ENCODE measurements around the gene HTT. TPM values are rescaled to one million over a fixed set of nuclear protein-coding genes. Genes with fewer than 3 reads are reported as not detected.

HTT gene
- polyA plus RNA-seq, 4 donors = 32.6 to 41.7 (median 34.4) TPM

- DNase-seq (ENCODE audit: low read depth in 4 of 4, low spot score in 3 of 4) = no peak
Measured at GRCh38 chr4:3213661-3214250, 139.3 kb downstream of the HTT start.

GRCh38 chr4:3215256-3215655, 140.8 kb downstream of the HTT start:
- DNase-seq (ENCODE audit: low read depth in 4 of 4, low spot score in 3 of 4) = no peak

- no peak for DNase-seq (ENCODE audit: low read depth in 4 of 4, low spot score in 3 of 4)
Measured at GRCh38 chr4:3215733-3216132, 141.3 kb downstream of the HTT start.

GRCh38 chr4:3217266-3217665, 142.8 kb downstream of the HTT start:
- DNase-seq (ENCODE audit: low read depth in 4 of 4, low spot score in 3 of 4) = no peak

GRCh38 chr4:3217771-3218170, 143.3 kb downstream of the HTT start:
- no peak for DNase-seq (ENCODE audit: low read depth in 4 of 4, low spot score in 3 of 4)

- no peak for DNase-seq (ENCODE audit: low read depth in 4 of 4, low spot score in 3 of 4)
Measured at GRCh38 chr4:3218824-3219760, 144.6 kb downstream of the HTT start.

- no peak for DNase-seq (ENCODE audit: low read depth in 4 of 4, low spot score in 3 of 4)
Measured at GRCh38 chr4:3219761-3220475, 145.4 kb downstream of the HTT start.

- no peak for DNase-seq (ENCODE audit: low read depth in 4 of 4, low spot score in 3 of 4)
Measured at GRCh38 chr4:3220476-3221183, 146.1 kb downstream of the HTT start.

GRCh38 chr4:3221184-3221494, 146.7 kb downstream of the HTT start:
- DNase-seq (ENCODE audit: low read depth in 4 of 4, low spot score in 3 of 4) = no peak

GRCh38 chr4:3221996-3222395, 147.5 kb downstream of the HTT start:
- DNase-seq (ENCODE audit: low read depth in 4 of 4, low spot score in 3 of 4) = no peak

GRCh38 chr4:3223346-3223745, 148.9 kb downstream of the HTT start:
- DNase-seq (ENCODE audit: low read depth in 4 of 4, low spot score in 3 of 4) = no peak

- DNase-seq (ENCODE audit: low read depth in 4 of 4, low spot score in 3 of 4) = no peak
Measured at GRCh38 chr4:3223956-3224748, 149.7 kb downstream of the HTT start.

- DNase-seq (ENCODE audit: low read depth in 4 of 4, low spot score in 3 of 4) = no peak
Measured at GRCh38 chr4:3225071-3225850, 150.8 kb downstream of the HTT start.

GRCh38 chr4:3225936-3226335, 151.5 kb downstream of the HTT start:
- DNase-seq (ENCODE audit: low read depth in 4 of 4, low spot score in 3 of 4) = no peak

- no peak for DNase-seq (ENCODE audit: low read depth in 4 of 4, low spot score in 3 of 4)
Measured at GRCh38 chr4:3226467-3226866, 152.0 kb downstream of the HTT start.

GRCh38 chr4:3226944-3227343, 152.5 kb downstream of the HTT start:
- no peak for DNase-seq (ENCODE audit: low read depth in 4 of 4, low spot score in 3 of 4)

- no peak for DNase-seq (ENCODE audit: low read depth in 4 of 4, low spot score in 3 of 4)
Measured at GRCh38 chr4:3227878-3228675, 153.6 kb downstream of the HTT start.

GRCh38 chr4:3228881-3229280, 154.4 kb downstream of the HTT start:
- no peak for DNase-seq (ENCODE audit: low read depth in 4 of 4, low spot score in 3 of 4)

- no peak for DNase-seq (ENCODE audit: low read depth in 4 of 4, low spot score in 3 of 4)
Measured at GRCh38 chr4:3229328-3229727, 154.8 kb downstream of the HTT start.

All from right renal pelvis (tissue), 4 donors.